Naive thymus-derived CD4-positive, alpha-beta T cell (primary cell): Measurements from ENCODE around the gene EHBP1L1. TPM values are rescaled to one million over a fixed set of nuclear protein-coding genes. Genes with fewer than 3 reads are reported as not detected.

Source experiments
- ATAC-seq: fragments of 150-1000 bp; cut with Tn5 transposase; 2 replicates; pipeline ENCODE4 v1.10.0; 2021; ENCODE audit warnings: mild to moderate bottlenecking, moderate library complexity
- CTCF ChIA-PET: fragments of 350-600 bp; sonication (Branson Sonifier 250); formaldehyde crosslinking; loops from one replicate; lab custom pipeline; 2021; ENCODE audit warnings: antibody characterized with exemption; lab: Charles Lee
- POLR2A ChIA-PET: fragments of 350-600 bp; sonication (Branson Sonifier 250); formaldehyde crosslinking; loops from one replicate; lab custom pipeline; 2021; ENCODE audit warnings: antibody characterized with exemption, inconsistent platforms; lab: Charles Lee
- DNase-seq, 9 donors: peaks; one replicate each; pipeline versions ENCODE4 v3.0.0 to v3.0.0-alpha.2; 2020 to 2022; ENCODE audit warnings: mixed read lengths in 1 of 9
- H3K27ac ChIP-seq: one replicate; pipeline ENCODE4 v1.7.0; 2013; ENCODE audit warnings: mild to moderate bottlenecking, low read depth, low read length, moderate library complexity
- H3K27me3 ChIP-seq, 2 donors: one replicate each; pipeline ENCODE4 v1.7.0; 2013; ENCODE audit warnings: low read length in 2 of 2, mild to moderate bottlenecking in 2 of 2, moderate library complexity in 2 of 2; ENCODE audit not compliant: control insufficient read depth in 2 of 2, insufficient read depth in 2 of 2
- H3K36me3 ChIP-seq, 3 experiments: 1 replicate in 2 of 3; 2 replicates in 1 of 3; pipeline ENCODE4 v1.7.0; 2013; ENCODE audit warnings: low read length in 3 of 3, mild to moderate bottlenecking in 3 of 3, moderate library complexity in 1 of 3; ENCODE audit not compliant: insufficient read depth in 3 of 3, control insufficient read depth in 2 of 3
- H3K4me1 ChIP-seq, 2 donors: one replicate each; pipeline ENCODE4 v1.7.0; 2013; ENCODE audit warnings: low read length in 2 of 2, mild to moderate bottlenecking in 2 of 2, moderate library complexity in 1 of 2; ENCODE audit not compliant: control insufficient read depth in 2 of 2, insufficient read depth in 2 of 2
- H3K4me3 ChIP-seq: 2 replicates; pipeline ENCODE4 v1.7.0; 2013; ENCODE audit warnings: mild to moderate bottlenecking, low read length
- H3K9me3 ChIP-seq, 3 experiments: 1 replicate in 2 of 3; 2 replicates in 1 of 3; pipeline ENCODE4 v1.7.0; 2013; ENCODE audit warnings: low read length in 3 of 3; ENCODE audit not compliant: control insufficient read depth in 2 of 3
- H3K27ac Mint-ChIP-seq, 9 donors: one replicate each; pipeline ENCODE4 v1.8.0; 2020 to 2022; ENCODE audit warnings: mixed read lengths in 9 of 9, mild to moderate bottlenecking in 8 of 9, moderate library complexity in 5 of 9, inconsistent platforms in 2 of 9
- H3K27me3 Mint-ChIP-seq, 5 donors: one replicate each; pipeline ENCODE4 v1.8.0; 2021 to 2022; ENCODE audit warnings: mixed read lengths in 5 of 5, mild to moderate bottlenecking in 1 of 5
- H3K36me3 Mint-ChIP-seq, 5 donors: one replicate each; pipeline ENCODE4 v1.8.0; 2020 to 2022; ENCODE audit warnings: mixed read lengths in 5 of 5, mild to moderate bottlenecking in 3 of 5, inconsistent platforms in 1 of 5
- H3K4me1 Mint-ChIP-seq, 7 donors: one replicate each; pipeline ENCODE4 v1.8.0; 2020 to 2022; ENCODE audit warnings: mixed read lengths in 7 of 7, mild to moderate bottlenecking in 3 of 7, inconsistent platforms in 1 of 7
- H3K4me3 Mint-ChIP-seq, 10 donors: one replicate each; pipeline ENCODE4 v1.8.0; 2020 to 2022; ENCODE audit warnings: mild to moderate bottlenecking in 10 of 10, mixed read lengths in 10 of 10, moderate library complexity in 6 of 10, inconsistent platforms in 2 of 10
- H3K9me3 Mint-ChIP-seq, 11 donors: one replicate each; pipeline ENCODE4 v1.8.0; 2020 to 2022; ENCODE audit warnings: mixed read lengths in 11 of 11, mild to moderate bottlenecking in 4 of 11, inconsistent platforms in 1 of 11, moderate library complexity in 1 of 11
- intact Hi-C, 2 donors: fragments of 100-400 bp; cut with micrococcal nuclease; formaldehyde crosslinking; loops; one replicate each; pipeline ENCODE4 v1.15.1; 2023
- polyA plus RNA-seq, 2 donors: library from polyadenylated mRNA; unstranded; fragments of 300-500 nt; fragmentation: Illumina TruSeq; gene quantifications; one replicate each; pipeline ENCODE4 v1.2.3, GENCODE V29; 2021
- total RNA-seq, 6 experiments: library from RNA in 5 of 6; stranded (reverse) in 5 of 6; gene quantifications; 1 replicate in 5 of 6; 2 replicates in 1 of 6; pipeline ENCODE4 v1.2.3 and lab custom pipeline; 2021 to 2026

The EHBP1L1 gene
- total and polyA plus RNA-seq, 7 experiments from 2014 or later: 12.3 to 207 (median 121) TPM

GRCh38 chr11:65589444-65590239 is 13.8 kb downstream of the EHBP1L1 start:
- POLR2A ChIA-PET: interaction anchor here (0.5 to 7.2 kb wide), 9 partner anchors 13 to 647 kb away, joined by 3 to 66 read pairs (median 6); partner anchors contain the start of genes EHBP1L1 and FAM89B
- peaks cover 0 to 2% (median 0%) of the 10 kb centered on the region in 11 donors for H3K9me3 Mint-ChIP-seq
- H3K4me1 Mint-ChIP-seq: peaks cover 16 to 39% (median 27%) of the 10 kb centered on the region in 7 donors
- H3K36me3 ChIP-seq: peaks cover 0 to 54% (median 0%) of the 10 kb centered on the region in 3 experiments
- no peaks in the 10 kb centered on the region for H3K9me3 ChIP-seq
- intact Hi-C loops: loop anchor here in 1 of 2 donors (2.0 kb wide), 1 partner anchor 25 kb away; the partner anchor contains the start of genes MAP3K11 and PCNX3
- H3K4me1 ChIP-seq: peaks cover 15 to 16% of the 10 kb centered on the region in 2 donors
- no peak overlapping the region for H3K4me3 ChIP-seq
- H3K27me3 ChIP-seq: no peaks in the 10 kb centered on the region
- CTCF ChIA-PET: interaction anchor here (0.6 to 12.7 kb wide), 5 partner anchors 13 to 81 kb away, joined by 3 to 126 read pairs (median 33); partner anchors contain the start of genes EHBP1L1 and FAM89B
- DNase-seq: no peak
- ATAC-seq: no peak
- no peaks in the 10 kb centered on the region for H3K27me3 Mint-ChIP-seq
- H3K27ac Mint-ChIP-seq: peak overlapping the region in 3 of 9 donors; percentile 5 to 86 (median 78)
- no peak overlapping the region for H3K4me3 Mint-ChIP-seq
- H3K36me3 Mint-ChIP-seq: peaks cover 0 to 6% (median 0%) of the 10 kb centered on the region in 5 donors
- H3K27ac ChIP-seq: no peak overlapping the region

GRCh38 chr11:65590240-65590738 is 14.4 kb downstream of the EHBP1L1 start:
- peaks cover 0 to 52% (median 0%) of the 10 kb centered on the region in 3 experiments for H3K36me3 ChIP-seq
- ChIA-PET POLR2A (interaction anchor here (0.8 to 7.2 kb wide), 7 partner anchors 14 to 65 kb away, joined by 3 to 66 read pairs (median 7); partner anchors contain the start of genes EHBP1L1 and FAM89B), CTCF (interaction anchor here (4.4 to 12.7 kb wide), 3 partner anchors 14 to 52 kb away, joined by 33 to 126 read pairs (median 36); partner anchors contain the start of genes EHBP1L1 and FAM89B)
- DNase-seq: no peak
- no peaks in the 10 kb centered on the region for H3K27me3 ChIP-seq
- H3K36me3 Mint-ChIP-seq: peaks cover 0 to 7% (median 0%) of the 10 kb centered on the region in 5 donors
- no peak overlapping the region for H3K4me3 ChIP-seq
- H3K4me3 Mint-ChIP-seq: no peak overlapping the region
- intact Hi-C loops: no loop called here
- peak overlapping the region in 5 of 9 donors; percentile 19 to 82 (median 67) for H3K27ac Mint-ChIP-seq
- peaks cover 0 to 2% (median 0%) of the 10 kb centered on the region in 11 donors for H3K9me3 Mint-ChIP-seq
- H3K4me1 Mint-ChIP-seq: peaks cover 21 to 44% (median 33%) of the 10 kb centered on the region in 7 donors
- H3K27me3 Mint-ChIP-seq: no peaks in the 10 kb centered on the region
- no peak overlapping the region for H3K27ac ChIP-seq
- ATAC-seq: no peak
- peaks cover 20 to 21% of the 10 kb centered on the region in 2 donors for H3K4me1 ChIP-seq
- H3K9me3 ChIP-seq: no peaks in the 10 kb centered on the region

GRCh38 chr11:65591939-65592857 is 16.3 kb downstream of the EHBP1L1 start:
- intact Hi-C loops: no loop called here
- H3K4me3 Mint-ChIP-seq: no peak overlapping the region
- Histone ChIP-seq H3K27ac (no peak overlapping the region), H3K27me3 (no peaks in the 10 kb centered on the region), H3K4me3 (no peak overlapping the region), H3K36me3 (peaks cover 0 to 41% (median 0%) of the 10 kb centered on the region in 3 experiments), H3K4me1 (peaks cover 22 to 24% of the 10 kb centered on the region in 2 donors), H3K9me3 (no peaks in the 10 kb centered on the region)
- ChIA-PET CTCF (interaction anchor here (1.7 to 12.7 kb wide), 5 partner anchors 19 to 224 kb away, joined by 3 to 126 read pairs (median 8); partner anchors contain the start of genes FAM89B, MAP3K11 and PCNX3), POLR2A (interaction anchor here (1.5 to 7.2 kb wide), 5 partner anchors 16 to 67 kb away, joined by 4 to 66 read pairs (median 22); partner anchors contain the start of genes EHBP1L1 and SCYL1)
- no peaks in the 10 kb centered on the region for H3K27me3 Mint-ChIP-seq
- ATAC-seq: no peak
- H3K27ac Mint-ChIP-seq: no peak overlapping the region
- H3K4me1 Mint-ChIP-seq: peaks cover 18 to 40% (median 36%) of the 10 kb centered on the region in 7 donors
- H3K9me3 Mint-ChIP-seq: no peaks in the 10 kb centered on the region
- DNase-seq: no peak
- H3K36me3 Mint-ChIP-seq: peaks cover 0 to 7% (median 0%) of the 10 kb centered on the region in 5 donors

- Histone ChIP-seq H3K4me1 (peaks cover 16 to 22% of the 10 kb centered on the region in 2 donors), H3K27ac (no peak overlapping the region), H3K9me3 (no peaks in the 10 kb centered on the region), H3K27me3 (no peaks in the 10 kb centered on the region), H3K4me3 (no peak overlapping the region), H3K36me3 (peaks cover 0 to 47% (median 0%) of the 10 kb centered on the region in 3 experiments)
- Mint-ChIP-seq H3K4me1 (peaks cover 11 to 32% (median 29%) of the 10 kb centered on the region in 7 donors), H3K36me3 (peaks cover 0 to 9% (median 0%) of the 10 kb centered on the region in 5 donors), H3K27me3 (no peaks in the 10 kb centered on the region), H3K9me3 (no peaks in the 10 kb centered on the region), H3K4me3 (no peak overlapping the region), H3K27ac (peak overlapping the region in 2 of 9 donors; percentile 18 to 33)
- POLR2A ChIA-PET: interaction anchor here (1.0 to 3.6 kb wide), 9 partner anchors 17 to 68 kb away, joined by 3 to 22 read pairs (median 4); partner anchors contain the start of genes EHBP1L1, FAM89B, SCYL1 and ZNRD2
- ATAC-seq: no peak
- intact Hi-C loops: loop anchor here in 1 of 2 donors (1.0 kb wide), 1 partner anchor 53 kb away; no protein-coding TSS in a partner anchor
- CTCF ChIA-PET: interaction anchor here (0.6 to 12.7 kb wide), 12 partner anchors 16 to 239 kb away, joined by 3 to 126 read pairs (median 4); partner anchors contain the start of genes EHBP1L1, FAM89B, MAP3K11 and PCNX3
- no peak for DNase-seq
These were observed 17.1 kb downstream of the EHBP1L1 start for GRCh38 chr11:65592858-65593517.
